T47D (cell line): ENCODE measurements around the gene COL18A1.
"Not testable (repeated sequence)": the region's sequence is repeated elsewhere in the genome, so short reads cannot be mapped to it uniquely, and the experiment has no call there.

ENCODE experiments used
- DNase-seq, 2 experiments: peaks; one replicate each; pipeline versions ENCODE4 v3.0.0 to v3.0.0-alpha.2; 2011 to 2012; ENCODE audit warnings: low read depth in 1 of 2, low spot score in 1 of 2
- JUND ChIP-seq: IDR thresholded peaks from 2 replicates; pipeline ENCODE4 v1.6.1; 2012; ENCODE audit warnings: low read depth
- in situ Hi-C: cut with HindIII; loops from 2 replicates; pipeline ENCODE4 v1.10.0; 2016; ENCODE audit warnings: low sequenced_read_pairs, low pct_unique_long_range_greater_than_20kb

The COL18A1 gene

DNA sequence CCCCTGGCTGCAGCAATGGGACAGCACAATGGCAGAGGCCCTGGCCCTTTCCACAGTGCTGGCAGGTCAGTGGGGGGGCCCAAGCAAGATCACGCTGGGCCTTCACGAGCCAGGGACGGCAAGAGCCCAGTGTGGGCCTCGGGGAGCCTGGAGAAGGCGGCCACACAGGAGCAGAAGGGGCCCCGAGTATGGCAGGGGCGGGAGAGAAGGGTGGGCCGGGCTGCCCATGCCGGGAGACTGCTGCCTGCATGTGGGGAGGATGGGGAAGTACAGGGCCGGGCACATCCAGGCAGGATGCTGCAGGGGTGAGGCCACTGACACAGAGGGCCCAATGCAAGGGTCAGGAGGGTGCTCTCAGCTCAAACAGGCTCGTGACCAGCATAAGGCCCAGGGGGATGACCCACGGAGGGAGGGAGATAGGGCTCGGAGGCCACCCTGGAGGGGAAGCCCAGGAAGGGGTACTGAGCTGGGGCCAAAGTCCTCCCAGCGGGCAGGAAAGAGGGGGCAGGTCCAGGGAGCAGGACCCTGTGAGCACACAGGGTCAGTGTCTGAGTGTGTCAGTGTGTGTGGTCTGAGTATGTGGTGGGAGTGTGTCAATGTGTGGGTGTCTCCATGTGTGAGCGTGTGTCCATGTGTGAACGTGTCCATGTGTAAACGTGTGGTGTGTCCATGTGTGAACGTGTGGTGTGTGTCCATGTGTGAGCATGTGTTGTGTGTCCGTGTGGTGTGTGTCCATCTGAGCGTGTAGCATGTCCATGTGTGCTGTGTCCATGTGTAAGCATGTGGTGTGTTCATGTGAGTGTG, 124.2 kb downstream of the COL18A1 start:
- no peak for DNase-seq
- no peak for TF ChIP-seq JUND
- in situ Hi-C loops: no loop called here

DNA sequence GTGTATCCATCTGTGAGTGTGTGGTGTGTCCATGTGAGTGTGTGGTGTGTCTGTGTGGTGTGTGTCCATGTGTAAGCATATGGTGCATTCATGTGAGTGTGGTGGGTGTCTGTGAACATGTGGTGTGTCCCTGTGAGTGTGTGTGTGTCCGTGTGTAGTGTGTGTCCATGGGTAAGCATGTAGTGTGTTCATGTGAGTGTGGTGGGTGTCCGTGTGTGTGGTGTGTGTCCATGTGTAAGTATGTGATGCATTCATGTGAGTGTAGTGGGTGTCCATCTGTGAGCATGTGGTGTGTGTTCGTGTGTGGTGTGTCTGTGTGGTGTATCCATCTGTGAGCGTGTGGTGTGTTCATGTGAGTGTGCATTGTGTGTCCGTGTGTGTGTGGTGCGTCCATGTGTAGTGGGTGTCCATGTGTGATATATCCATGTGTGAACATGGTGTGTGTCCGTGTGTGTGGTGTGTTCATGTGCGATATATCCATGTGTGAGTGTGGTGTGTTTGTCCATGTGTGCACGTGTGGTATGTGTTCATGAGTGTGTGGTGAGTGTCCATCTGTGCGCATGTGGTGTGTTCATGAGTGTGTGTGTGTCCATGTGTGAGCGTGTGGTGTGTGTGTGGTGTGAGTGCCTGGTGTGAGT, 124.9 kb downstream of the COL18A1 start:
- DNase-seq: no peak
- no peak for TF ChIP-seq JUND
- in situ Hi-C loops: no loop called here

DNA sequence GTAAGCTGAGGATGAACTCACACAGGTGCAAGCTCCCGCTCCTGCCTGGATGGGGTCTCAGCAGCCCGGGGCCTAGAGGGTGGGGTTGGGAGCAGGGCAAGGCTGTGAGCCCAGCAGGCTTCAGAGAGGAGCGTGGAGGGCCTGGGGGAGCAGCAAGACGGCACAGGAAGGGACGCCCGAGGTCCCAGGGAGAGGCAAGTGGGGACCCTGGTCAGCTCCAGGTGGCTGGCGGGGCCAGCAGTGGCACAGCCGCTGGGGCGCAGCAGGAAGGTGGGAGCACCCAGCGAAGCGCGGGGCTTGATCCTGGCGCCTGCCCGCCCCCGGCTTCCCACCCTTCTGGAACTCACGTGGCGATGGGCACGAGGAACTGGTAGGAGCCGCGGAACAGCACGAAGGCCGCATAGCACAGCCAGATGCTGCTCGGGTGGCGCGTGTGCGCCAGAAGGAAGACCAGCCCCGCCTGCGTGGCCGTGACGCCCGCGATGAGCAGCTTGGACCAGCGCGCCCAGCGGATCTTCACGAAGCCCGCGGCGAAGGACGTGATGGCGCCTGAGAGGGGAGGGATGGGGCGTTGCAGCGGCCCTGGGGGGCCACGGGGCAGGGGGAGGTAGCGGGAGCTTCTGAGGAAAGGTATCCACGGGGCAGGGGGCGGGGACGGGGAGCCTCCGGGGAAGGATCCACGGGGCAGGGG, 125.6 kb downstream of the COL18A1 start:
- DNase-seq: no peak
- TF ChIP-seq JUND: no peak
- in situ Hi-C loops: no loop called here

DNA sequence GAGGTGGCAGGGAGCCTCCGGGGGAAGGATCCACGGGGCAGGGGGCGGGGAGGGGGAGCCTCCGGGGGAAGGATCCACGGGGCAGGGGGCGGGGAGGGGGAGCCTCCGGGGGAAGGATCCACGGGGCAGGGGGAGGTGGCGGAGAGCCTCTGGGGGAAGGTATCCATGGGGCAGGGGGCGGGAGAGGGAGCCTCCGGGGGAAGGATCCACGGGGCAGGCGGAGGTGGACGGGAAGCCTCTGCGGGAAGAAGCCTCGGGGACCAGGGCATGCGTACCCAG, 126.1 kb downstream of the COL18A1 start:
- in situ Hi-C loops: not testable (repeated sequence)

DNA sequence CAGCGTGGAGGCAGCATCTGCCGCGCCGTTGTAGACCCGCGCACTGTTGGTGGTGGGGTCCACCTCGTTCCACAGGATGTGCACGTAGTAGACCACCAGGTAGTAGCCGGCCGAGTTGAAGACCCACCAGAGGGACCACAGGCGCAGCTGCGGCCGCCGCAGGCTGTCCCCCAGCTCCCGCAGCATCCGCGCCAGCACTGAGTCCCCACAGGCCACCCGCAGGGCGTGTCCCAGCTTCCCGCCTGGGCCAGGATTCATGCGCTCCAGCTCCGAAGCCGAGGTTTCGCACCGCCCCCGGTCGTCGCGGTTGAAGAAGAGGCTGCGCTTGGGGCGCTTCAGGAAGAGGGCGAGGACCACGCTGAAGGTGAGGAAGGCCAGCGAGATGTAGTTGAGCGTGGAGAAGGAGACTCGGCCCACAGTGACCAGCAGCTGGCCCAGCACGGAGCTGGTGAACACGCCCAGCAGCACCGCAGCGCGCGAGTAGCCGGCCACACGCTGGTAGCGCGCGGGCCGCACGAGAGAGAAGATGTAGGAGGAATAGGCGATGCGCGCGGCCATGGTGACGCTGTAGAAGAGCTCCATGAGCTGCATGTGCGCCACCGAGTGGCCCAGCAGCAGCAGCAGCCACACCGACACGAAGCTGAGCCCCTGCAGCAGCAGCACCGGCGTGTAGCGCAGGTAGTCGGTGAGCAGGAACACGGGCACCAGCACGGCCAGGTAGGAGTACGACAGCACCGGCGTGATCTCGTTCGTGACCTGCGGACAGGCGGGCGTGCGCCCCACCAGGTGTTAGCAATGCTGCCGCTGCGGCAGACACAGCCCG, 126.6 kb downstream of the COL18A1 start:
- in situ Hi-C loops: no loop called here
- DNase-seq: no peak
- no peak for TF ChIP-seq JUND

More for the DNA sequence above, 126.1 kb downstream of the COL18A1 start:
- DNase-seq: not testable (repeated sequence)

DNA sequence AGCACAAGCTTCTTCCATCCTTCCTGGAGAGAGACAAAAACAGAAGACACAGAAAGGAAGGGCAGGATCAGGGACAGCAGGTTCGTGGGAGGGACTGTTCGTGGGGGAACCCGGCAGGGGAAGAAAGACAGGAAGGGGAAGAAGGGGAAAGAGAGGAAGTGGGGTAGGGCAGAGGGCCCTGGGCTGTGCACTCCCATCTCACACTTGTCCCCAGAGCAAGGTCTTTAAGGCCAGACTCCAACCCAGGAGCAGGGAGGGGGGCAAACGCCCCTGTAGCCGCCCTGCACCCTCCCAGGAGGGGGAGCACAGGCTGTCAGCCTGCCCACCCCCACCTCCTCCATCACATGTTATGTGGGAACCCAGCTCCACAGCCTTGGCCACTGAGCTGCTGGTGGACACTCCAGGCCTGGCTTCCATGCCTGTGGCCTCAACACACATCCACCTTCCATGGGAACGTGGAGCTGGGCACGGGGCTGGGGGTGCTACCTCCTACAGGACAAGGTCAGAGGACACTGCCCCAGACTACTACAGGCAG, 127.9 kb downstream of the COL18A1 start:
- DNase-seq: no peak
- TF ChIP-seq JUND: no peak
- in situ Hi-C loops: no loop called here

DNA sequence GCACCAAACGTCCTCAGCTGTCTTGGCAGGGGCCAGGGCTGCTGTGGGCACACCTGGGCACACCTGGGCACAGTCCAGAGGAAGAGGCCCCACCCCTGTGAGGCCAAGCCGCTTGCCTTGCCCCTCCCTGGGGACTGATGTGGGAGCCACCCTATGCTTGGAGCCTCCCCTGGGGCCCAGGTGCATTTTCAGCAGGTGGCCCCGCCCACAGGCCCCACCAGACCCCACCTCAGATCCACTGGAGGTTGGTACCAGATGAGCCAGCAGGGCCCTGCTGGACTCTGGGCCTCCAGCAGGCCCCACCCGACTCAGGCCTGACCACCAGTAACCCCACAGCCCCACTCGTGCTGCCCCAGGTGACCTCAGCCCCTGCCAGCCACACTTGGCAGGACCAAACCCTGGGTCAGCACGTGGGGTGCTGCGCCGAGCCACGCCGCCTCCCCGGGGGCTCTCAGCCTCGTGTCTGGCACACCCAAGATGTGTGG, 128.4 kb downstream of the COL18A1 start:
- no peak for DNase-seq
- in situ Hi-C loops: no loop called here
- TF ChIP-seq JUND: no peak

DNA sequence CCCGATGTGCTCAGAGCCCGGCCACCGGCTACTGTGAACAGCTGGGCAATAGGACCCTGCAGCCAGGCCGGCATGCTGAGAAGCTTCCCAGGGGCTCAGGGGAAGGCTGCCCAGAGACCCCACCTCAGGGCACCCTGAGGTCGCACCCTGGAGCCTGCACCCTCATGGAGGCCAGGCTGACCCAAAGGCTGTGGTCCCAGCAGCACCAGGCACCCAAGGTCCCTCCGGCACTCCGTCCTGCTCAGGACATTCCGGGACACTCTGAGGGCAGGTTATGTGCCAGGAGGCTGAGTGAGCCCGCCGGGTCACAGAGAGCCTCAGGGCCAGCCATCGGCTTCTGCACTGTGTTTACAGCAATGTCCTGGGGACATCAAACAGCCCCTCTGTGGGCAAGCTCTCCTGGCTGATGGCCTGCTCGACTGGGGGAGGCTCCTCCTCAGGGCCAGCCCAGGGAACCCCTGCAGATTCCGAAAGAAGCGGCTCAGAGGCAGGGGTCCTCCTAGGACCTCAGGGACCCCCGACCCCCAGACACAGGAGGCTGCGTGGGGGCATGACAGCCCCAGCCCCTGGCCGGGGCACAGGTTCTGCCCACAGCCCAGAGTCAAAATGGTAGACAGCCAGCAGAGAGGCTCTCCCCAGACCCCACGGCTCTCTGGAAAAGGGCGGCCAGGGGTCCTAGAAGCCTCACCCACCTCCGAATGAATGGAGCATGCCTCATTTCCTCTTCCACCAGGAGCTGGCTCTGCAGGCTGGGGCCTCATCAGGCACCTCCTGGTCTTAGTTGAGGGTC, 129.1 kb downstream of the COL18A1 start:
- no peak for DNase-seq
- in situ Hi-C loops: no loop called here
- TF ChIP-seq JUND: no peak

DNA sequence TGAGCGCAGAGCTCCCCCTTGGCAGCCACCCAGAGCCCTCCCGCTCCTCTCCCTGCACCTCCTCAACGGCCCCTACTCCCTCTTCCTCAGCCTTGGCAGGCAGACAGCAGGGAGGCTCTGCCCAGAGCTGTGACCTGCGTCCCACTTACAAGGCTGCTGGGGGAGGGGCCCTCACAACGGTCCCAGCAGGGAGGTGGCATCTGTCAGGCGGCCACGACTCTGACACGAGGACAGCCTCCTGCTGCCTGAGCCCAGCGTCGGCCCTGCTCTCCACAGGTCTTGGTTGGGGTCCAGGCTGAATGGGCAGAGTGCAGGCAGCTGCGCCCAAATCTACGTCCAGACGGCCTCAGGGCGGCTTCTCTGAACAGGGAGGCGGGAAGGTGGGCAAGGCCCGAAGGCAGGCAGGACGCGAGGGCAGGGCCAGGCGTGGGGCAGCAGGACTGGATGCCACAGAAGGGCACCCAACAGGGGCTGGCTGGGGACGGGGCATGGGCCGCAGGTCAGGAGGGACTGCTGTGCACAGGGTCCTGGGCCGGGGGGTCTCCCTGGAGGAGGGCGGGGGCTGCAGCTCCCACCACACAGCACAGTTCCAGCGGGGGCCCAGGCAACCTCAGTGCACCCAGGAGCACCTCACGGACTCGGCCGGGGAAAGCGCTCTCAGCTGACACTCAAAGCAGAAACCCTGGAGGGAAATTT, 129.8 kb downstream of the COL18A1 start:
- no peak for DNase-seq
- in situ Hi-C loops: no loop called here
- TF ChIP-seq JUND: no peak

DNA sequence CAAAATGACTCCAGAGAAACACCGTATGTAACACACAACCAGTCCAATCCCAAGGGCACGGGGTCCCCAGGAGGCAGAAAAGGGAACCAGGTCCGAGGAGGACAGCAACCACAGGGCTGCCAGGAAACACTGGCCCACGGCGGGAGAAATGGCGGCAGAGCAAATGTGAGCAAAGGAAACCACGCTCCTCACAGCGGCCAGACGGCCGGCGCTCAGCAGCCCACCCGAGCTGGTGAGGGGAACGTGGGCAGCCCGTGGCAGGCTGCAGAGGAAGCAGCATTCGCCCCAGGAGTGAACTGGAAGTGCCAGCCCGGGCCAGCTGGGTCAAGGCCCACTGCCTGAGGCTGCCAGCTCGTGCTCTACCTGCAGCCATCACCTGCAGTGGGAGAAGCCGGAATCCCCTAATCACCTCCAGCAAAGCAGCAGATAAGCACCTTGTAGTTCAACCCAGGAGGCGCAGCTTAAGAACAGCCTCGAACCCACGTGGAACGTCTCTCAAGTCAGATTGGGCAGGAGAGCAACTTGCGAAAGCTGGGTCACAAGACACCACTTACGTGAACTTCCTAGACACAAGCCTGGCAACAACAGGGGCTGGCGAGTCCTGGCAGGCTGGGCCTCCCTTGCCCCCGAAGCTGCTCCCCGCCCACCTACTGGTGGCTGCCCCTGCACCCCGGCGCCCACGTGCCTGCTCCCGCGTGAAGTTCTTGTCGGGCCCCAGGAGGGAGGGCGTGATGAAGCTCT, 130.5 kb downstream of the COL18A1 start:
- no peak for DNase-seq
- in situ Hi-C loops: no loop called here
- TF ChIP-seq JUND: no peak
